ENCODE measurements around the gene MED15.
"Not testable (repeated sequence)": the region's sequence is repeated elsewhere in the genome, so short reads cannot be mapped to it uniquely, and the experiment has no call there.

The MED15 gene

GRCh38 chr22:20484948-20485683 lies 22.3 kb upstream of the MED15 start:
- no peak for DNase-seq (ENCODE audit: low spot score)

- DNase-seq (ENCODE audit: low spot score), result no peak
Measured at GRCh38 chr22:20486229-20486628, 21.2 kb upstream of the MED15 start.

GRCh38 chr22:20487715-20488114 lies 19.7 kb upstream of the MED15 start:
- no peak for DNase-seq (ENCODE audit: low spot score)

- DNase-seq (ENCODE audit: low spot score), result no peak
Measured at GRCh38 chr22:20488946-20489345, 18.5 kb upstream of the MED15 start.

GRCh38 chr22:20490183-20490940 lies 17.0 kb upstream of the MED15 start:
- DNase-seq (ENCODE audit: low spot score), result no peak

- no peak for DNase-seq (ENCODE audit: low spot score)
Measured at GRCh38 chr22:20490941-20491307, 16.5 kb upstream of the MED15 start.

- DNase-seq (ENCODE audit: low spot score), result no peak
Measured at GRCh38 chr22:20491346-20491745, 16.1 kb upstream of the MED15 start.

- no peak for DNase-seq (ENCODE audit: low spot score)
Measured at GRCh38 chr22:20494978-20495860, 12.2 kb upstream of the MED15 start, which contains the start of gene KLHL22. Gene KLHL22, minus strand, starts transcription at chr22:20495795. Its CDS starts 6,584 bp downstream, at chr22:20489211.

- peak; percentile 89 for DNase-seq (ENCODE audit: low spot score)
Measured at GRCh38 chr22:20495861-20496681, 11.3 kb upstream of the MED15 start.

GRCh38 chr22:20497426-20497825 lies 10.0 kb upstream of the MED15 start:
- DNase-seq (ENCODE audit: low spot score), result no peak

GRCh38 chr22:20498913-20499312 lies 8.5 kb upstream of the MED15 start:
- DNase-seq (ENCODE audit: low spot score), result no peak

GRCh38 chr22:20499769-20500168 lies 7.6 kb upstream of the MED15 start:
- no peak for DNase-seq (ENCODE audit: low spot score)

- no peak for DNase-seq (ENCODE audit: low spot score)
Measured at GRCh38 chr22:20503816-20504215, 3.6 kb upstream of the MED15 start.

- DNase-seq (ENCODE audit: low spot score), result not testable (repeated sequence)
Measured at GRCh38 chr22:20504293-20504922, 3.0 kb upstream of the MED15 start.

- DNase-seq (ENCODE audit: low spot score), result no peak
Measured at GRCh38 chr22:20506543-20507252, 712 bp upstream of the MED15 start.

- DNase-seq (ENCODE audit: low spot score), result not testable (repeated sequence)
Measured at GRCh38 chr22:20508067-20508755, 801 bp downstream of the MED15 start.

GRCh38 chr22:20508815-20509271 lies 1.4 kb downstream of the MED15 start:
- no peak for DNase-seq (ENCODE audit: low spot score)

- peak; percentile 70 for DNase-seq (ENCODE audit: low spot score)
Measured at GRCh38 chr22:20509344-20510047, 2.1 kb downstream of the MED15 start.

Measured in CD4-positive, alpha-beta T cell treated with Interleukin-15 for 4 hours (primary cell).